Esophagus squamous epithelium (tissue), 4 donors: ENCODE data around the gene MYOM3.

Experiments used
- POLR2A ChIP-seq, 4 donors: fragments of 450-650 bp; IDR thresholded peaks; one replicate each; pipeline ENCODE4 v1.6.1; 2017; ENCODE audit warnings: antibody characterized with exemption in 4 of 4, mild to moderate bottlenecking in 4 of 4, moderate library complexity in 3 of 4
- TF ChIP-seq, protein P1 (sequence below), 6 experiments: fragments of 450-650 bp in 4 of 6; fragments of 200-600 bp in 2 of 6; sonication (generic) in 2 of 6; IDR thresholded peaks; one replicate each; pipeline ENCODE4 v1.5.1; 2016 to 2019; ENCODE audit warnings: antibody characterized with exemption in 6 of 6, mild to moderate bottlenecking in 4 of 6, moderate library complexity in 4 of 6

DNA sequence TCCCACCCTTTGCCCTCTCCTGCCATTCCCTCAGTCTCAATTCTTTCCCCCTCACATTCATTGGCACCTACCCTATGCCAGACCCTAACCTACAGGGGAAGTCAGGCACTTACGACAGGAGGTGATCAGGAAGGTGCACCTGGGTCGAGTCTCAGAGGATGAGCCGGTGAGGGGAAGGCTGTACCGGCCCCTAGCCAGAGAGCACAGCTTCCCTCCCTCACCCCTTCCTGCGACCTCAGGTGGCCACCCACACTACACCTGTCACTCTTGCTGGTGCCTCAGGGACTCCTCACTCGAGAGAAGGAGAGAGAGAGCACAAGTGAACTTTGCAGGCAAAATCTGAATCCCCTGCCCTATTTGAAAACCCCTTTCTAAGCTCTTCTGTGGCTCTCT is 1.7 kb upstream of the MYOM3 start:
- TF ChIP-seq, protein P1, sequence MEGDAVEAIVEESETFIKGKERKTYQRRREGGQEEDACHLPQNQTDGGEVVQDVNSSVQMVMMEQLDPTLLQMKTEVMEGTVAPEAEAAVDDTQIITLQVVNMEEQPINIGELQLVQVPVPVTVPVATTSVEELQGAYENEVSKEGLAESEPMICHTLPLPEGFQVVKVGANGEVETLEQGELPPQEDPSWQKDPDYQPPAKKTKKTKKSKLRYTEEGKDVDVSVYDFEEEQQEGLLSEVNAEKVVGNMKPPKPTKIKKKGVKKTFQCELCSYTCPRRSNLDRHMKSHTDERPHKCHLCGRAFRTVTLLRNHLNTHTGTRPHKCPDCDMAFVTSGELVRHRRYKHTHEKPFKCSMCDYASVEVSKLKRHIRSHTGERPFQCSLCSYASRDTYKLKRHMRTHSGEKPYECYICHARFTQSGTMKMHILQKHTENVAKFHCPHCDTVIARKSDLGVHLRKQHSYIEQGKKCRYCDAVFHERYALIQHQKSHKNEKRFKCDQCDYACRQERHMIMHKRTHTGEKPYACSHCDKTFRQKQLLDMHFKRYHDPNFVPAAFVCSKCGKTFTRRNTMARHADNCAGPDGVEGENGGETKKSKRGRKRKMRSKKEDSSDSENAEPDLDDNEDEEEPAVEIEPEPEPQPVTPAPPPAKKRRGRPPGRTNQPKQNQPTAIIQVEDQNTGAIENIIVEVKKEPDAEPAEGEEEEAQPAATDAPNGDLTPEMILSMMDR (IDR thresholded peaks at IDR 0.05), result no peak
- TF ChIP-seq POLR2A (IDR thresholded peaks at IDR 0.05), result no peak
